WERI-Rb-1 (cell line): ENCODE data around the gene MAML2.

Experiments used
- DNase-seq: peaks from one replicate; pipeline ENCODE4 v3.0.0-alpha.2; 2020
- H3K27ac ChIP-seq: fragments of 250-450 bp; sonication (Bioruptor Pico); 2 replicates; pipeline ENCODE4 v1.5.1; 2020; ENCODE audit warnings: mild to moderate bottlenecking, moderate library complexity
- H3K27me3 ChIP-seq: fragments of 250-450 bp; sonication (Bioruptor Pico); 2 replicates; pipeline ENCODE4 v1.5.1; 2021; ENCODE audit warnings: mild to moderate bottlenecking, low read depth, moderate library complexity; ENCODE audit not compliant: insufficient read depth, severe bottlenecking
- H3K36me3 ChIP-seq: fragments of 250-450 bp; sonication (Bioruptor Pico); 2 replicates; pipeline ENCODE4 v1.5.1; 2020; ENCODE audit warnings: mild to moderate bottlenecking, moderate library complexity
- H3K4me3 ChIP-seq: 2 replicates; pipeline ENCODE4 v1.5.1; 2011; ENCODE audit warnings: low read depth, mild to moderate bottlenecking, control low read depth, low read length
- H3K9me3 ChIP-seq: fragments of 250-450 bp; sonication (Bioruptor Pico); 2 replicates; pipeline ENCODE4 v1.5.1; 2021; ENCODE audit warnings: mild to moderate bottlenecking, moderate library complexity; ENCODE audit not compliant: severe bottlenecking
- CTCF ChIP-seq: IDR thresholded peaks from 2 replicates; pipeline ENCODE4 v1.5.1; 2011; ENCODE audit warnings: low read depth, mild to moderate bottlenecking, control low read depth, inconsistent platforms, low read length

Gene MAML2

GRCh38 chr11:96203567-96204365, 139.2 kb downstream of the MAML2 start:
- TF ChIP-seq CTCF, result no peak
- Histone ChIP-seq H3K9me3 (no peaks in the 10 kb centered on the region), H3K27ac (no peak overlapping the region), H3K27me3 (no peaks in the 10 kb centered on the region), H3K36me3 (no peaks in the 10 kb centered on the region; the same call in 1 of the 2 replicates), H3K4me3 (no peak overlapping the region)
- DNase-seq, result no peak

- no peak for TF ChIP-seq CTCF
- Histone ChIP-seq H3K9me3 (no peaks in the 10 kb centered on the region), H3K27ac (no peak overlapping the region)
These were observed 142.8 kb downstream of the MAML2 start for GRCh38 chr11:96200243-96200642.

GRCh38 chr11:96199563-96200025, 143.4 kb downstream of the MAML2 start:
- TF ChIP-seq CTCF, result no peak
- DNase-seq, result no peak

More at GRCh38 chr11:96200243-96200642, 142.8 kb downstream of the MAML2 start:
- Histone ChIP-seq H3K27me3 (no peaks in the 10 kb centered on the region), H3K4me3 (no peak overlapping the region), H3K36me3 (peaks cover 4% of the 10 kb centered on the region)
- DNase-seq, result no peak

GRCh38 chr11:96197801-96198701, 144.9 kb downstream of the MAML2 start:
- no peak for TF ChIP-seq CTCF
- Histone ChIP-seq H3K36me3 (peaks cover 4% of the 10 kb centered on the region), H3K27me3 (no peaks in the 10 kb centered on the region), H3K9me3 (no peaks in the 10 kb centered on the region), H3K27ac (no peak overlapping the region), H3K4me3 (no peak overlapping the region)
- DNase-seq, result no peak

More at GRCh38 chr11:96199563-96200025, 143.4 kb downstream of the MAML2 start:
- H3K27me3 ChIP-seq, result no peaks in the 10 kb centered on the region
- H3K4me3 ChIP-seq, result no peak overlapping the region
- H3K9me3 ChIP-seq, result no peaks in the 10 kb centered on the region
- H3K27ac ChIP-seq, result no peak overlapping the region
- H3K36me3 ChIP-seq, result peaks cover 4% of the 10 kb centered on the region

GRCh38 chr11:96197103-96197502, 145.9 kb downstream of the MAML2 start:
- no peaks in the 10 kb centered on the region for H3K9me3 ChIP-seq
- no peak overlapping the region for H3K27ac ChIP-seq
- TF ChIP-seq CTCF, result no peak
- peaks cover 4% of the 10 kb centered on the region; the same call in 1 of the 2 replicates for H3K36me3 ChIP-seq
- no peak for DNase-seq
- no peak overlapping the region for H3K4me3 ChIP-seq
- H3K27me3 ChIP-seq, result no peaks in the 10 kb centered on the region
